ENCODE measurements around the gene KLHDC3.
A peak's percentile ranks its signal among the peaks of the same experiment; 100 is the strongest.

KLHDC3 gene

GRCh38 chr6:43059168-43060033 is 45.4 kb downstream of the KLHDC3 start, which contains the start of the genes KLC4 and MRPL2:
KLC4 (plus strand) TSS chr6:43059631; CDS start chr6:43061336, 1,705 bp downstream.
MRPL2 (minus strand) TSS chr6:43059434; CDS start chr6:43059381, 53 bp downstream.
- DNase-seq, result peak; percentile 98

- DNase-seq, result no peak
Observed at GRCh38 chr6:43060034-43060754, 46.1 kb downstream of the KLHDC3 start.

- no peak for DNase-seq
Observed at GRCh38 chr6:43060755-43061633, 46.9 kb downstream of the KLHDC3 start.

- DNase-seq, result no peak
Observed at GRCh38 chr6:43061861-43062260, 47.8 kb downstream of the KLHDC3 start.

GRCh38 chr6:43062818-43063217 is 48.8 kb downstream of the KLHDC3 start:
- no peak for DNase-seq

GRCh38 chr6:43070028-43070632 is 56.1 kb downstream of the KLHDC3 start:
- DNase-seq, result no peak

Measured in activated CD4-positive, alpha-beta T cell treated with anti-CD3 and anti-CD28 coated beads, Interleukin-2, amount 50 U/mL, for 48 hours (primary cell).